Muscle of back (tissue), 11 donors: ENCODE results near the gene PAN3. TPM values are rescaled to one million over a fixed set of nuclear protein-coding genes. Genes with fewer than 3 reads are reported as not detected.

ENCODE experiments used
- DNase-seq, 3 donors: peaks; one replicate each; pipeline versions ENCODE4 v3.0.0 to v3.0.0-alpha.2; 2013
- polyA plus RNA-seq, 10 donors: library from polyadenylated mRNA; unstranded; fragments of 120-200 nt; gene quantifications; one replicate each; pipeline ENCODE4 v1.2.1, GENCODE V29; 2013; ENCODE audit not compliant: insufficient read length in 10 of 10

The PAN3 gene
- polyA plus RNA-seq, 10 donors: 16.0 to 30.0 (median 22.7) TPM

GRCh38 chr13:28337166-28338005 is 199.0 kb downstream of the PAN3 start:
- peak in 1 of 3 donors; percentile 82 for DNase-seq

GRCh38 chr13:28338006-28338574 is 199.7 kb downstream of the PAN3 start:
- DNase-seq: peak in 2 of 3 donors; percentile 54 to 76

GRCh38 chr13:28338742-28339141 is 200.4 kb downstream of the PAN3 start:
- no peak for DNase-seq

GRCh38 chr13:28339419-28339818 is 201.1 kb downstream of the PAN3 start:
- DNase-seq: no peak

GRCh38 chr13:28340272-28340793 is 202.0 kb downstream of the PAN3 start:
- peak in 1 of 3 donors; percentile 78 for DNase-seq

GRCh38 chr13:28342251-28342650 is 203.9 kb downstream of the PAN3 start:
- DNase-seq: no peak

GRCh38 chr13:28344163-28344562 is 205.8 kb downstream of the PAN3 start:
- no peak for DNase-seq

Other genes starting within 250 kb of the PAN3 start
- gene PDX1, start 218.5 kb upstream of the PAN3 start, polyA plus RNA-seq: under 1 TPM in 1 of 10 donors, not detected in 9; 0.12 TPM
- gene CDX2, start 169.2 kb upstream of the PAN3 start, polyA plus RNA-seq: under 1 TPM in 1 of 10 donors, not detected in 9; 0.07 TPM
- not detected for gene URAD, start 149.9 kb upstream of the PAN3 start, polyA plus RNA-seq
- under 1 TPM; 0.08 to 0.64 (median 0.22) TPM for gene FLT3, start 38.0 kb upstream of the PAN3 start, polyA plus RNA-seq